ENCODE results near the gene WDFY3.

WDFY3 gene

DNA sequence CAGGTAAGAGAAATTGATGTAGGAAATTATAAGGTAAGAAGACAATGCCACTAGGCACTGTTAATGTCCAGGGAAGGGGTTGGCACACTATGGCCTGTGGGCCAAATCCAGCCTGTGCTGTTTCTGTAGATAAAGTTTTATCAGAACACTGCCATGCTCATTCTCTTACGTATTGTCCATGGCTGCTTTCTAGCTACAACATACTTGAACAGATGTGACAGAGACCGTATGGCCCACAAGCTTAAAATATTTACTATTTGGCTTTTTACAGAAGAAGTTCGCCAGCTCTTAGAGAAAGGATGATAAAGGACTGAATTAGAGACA, 215.6 kb downstream of the WDFY3 start:
- Histone ChIP-seq H3K9ac (ENCODE audit: low read depth, low read length, poor library complexity, severe bottlenecking) (no peak overlapping the region), H2AFZ (ENCODE audit: low read length) (no peak overlapping the region), H3K4me2 (ENCODE audit: low read depth, low read length, poor library complexity, severe bottlenecking) (no peak overlapping the region), H3K79me2 (ENCODE audit: insufficient read depth, low read length) (no peaks in the 10 kb centered on the region), H3K4me1 (ENCODE audit: insufficient read depth, low read length, poor library complexity, severe bottlenecking) (no peaks in the 10 kb centered on the region), H3K4me3 (ENCODE audit: low read length, poor library complexity, severe bottlenecking) (no peak overlapping the region), H3K9me3 (ENCODE audit: insufficient read depth, low read depth, low read length) (no peaks in the 10 kb centered on the region), H3K36me3 (ENCODE audit: insufficient read depth, low read length) (peaks cover 4% of the 10 kb centered on the region; the same call in 1 of the 2 replicates), H3K9me2 (replicated peaks; ENCODE audit: low read depth, low read length) (no peaks in the 10 kb centered on the region), H3K27me3 (ENCODE audit: insufficient read depth, low read length, poor library complexity, severe bottlenecking) (no peaks in the 10 kb centered on the region), H4K20me1 (ENCODE audit: insufficient read depth, low read length, poor library complexity, severe bottlenecking) (no peaks in the 10 kb centered on the region), H3F3A (ENCODE audit: low read depth) (no peaks in the 10 kb centered on the region)
- TF ChIP-seq, protein P1, sequence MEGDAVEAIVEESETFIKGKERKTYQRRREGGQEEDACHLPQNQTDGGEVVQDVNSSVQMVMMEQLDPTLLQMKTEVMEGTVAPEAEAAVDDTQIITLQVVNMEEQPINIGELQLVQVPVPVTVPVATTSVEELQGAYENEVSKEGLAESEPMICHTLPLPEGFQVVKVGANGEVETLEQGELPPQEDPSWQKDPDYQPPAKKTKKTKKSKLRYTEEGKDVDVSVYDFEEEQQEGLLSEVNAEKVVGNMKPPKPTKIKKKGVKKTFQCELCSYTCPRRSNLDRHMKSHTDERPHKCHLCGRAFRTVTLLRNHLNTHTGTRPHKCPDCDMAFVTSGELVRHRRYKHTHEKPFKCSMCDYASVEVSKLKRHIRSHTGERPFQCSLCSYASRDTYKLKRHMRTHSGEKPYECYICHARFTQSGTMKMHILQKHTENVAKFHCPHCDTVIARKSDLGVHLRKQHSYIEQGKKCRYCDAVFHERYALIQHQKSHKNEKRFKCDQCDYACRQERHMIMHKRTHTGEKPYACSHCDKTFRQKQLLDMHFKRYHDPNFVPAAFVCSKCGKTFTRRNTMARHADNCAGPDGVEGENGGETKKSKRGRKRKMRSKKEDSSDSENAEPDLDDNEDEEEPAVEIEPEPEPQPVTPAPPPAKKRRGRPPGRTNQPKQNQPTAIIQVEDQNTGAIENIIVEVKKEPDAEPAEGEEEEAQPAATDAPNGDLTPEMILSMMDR (conservative IDR thresholded peaks at IDR 0.05; ENCODE audit: low read length): no peak
- no peak for TF ChIP-seq EZH2phosphoT487 (IDR thresholded peaks at IDR 0.05; ENCODE audit: borderline replicate concordance)

DNA sequence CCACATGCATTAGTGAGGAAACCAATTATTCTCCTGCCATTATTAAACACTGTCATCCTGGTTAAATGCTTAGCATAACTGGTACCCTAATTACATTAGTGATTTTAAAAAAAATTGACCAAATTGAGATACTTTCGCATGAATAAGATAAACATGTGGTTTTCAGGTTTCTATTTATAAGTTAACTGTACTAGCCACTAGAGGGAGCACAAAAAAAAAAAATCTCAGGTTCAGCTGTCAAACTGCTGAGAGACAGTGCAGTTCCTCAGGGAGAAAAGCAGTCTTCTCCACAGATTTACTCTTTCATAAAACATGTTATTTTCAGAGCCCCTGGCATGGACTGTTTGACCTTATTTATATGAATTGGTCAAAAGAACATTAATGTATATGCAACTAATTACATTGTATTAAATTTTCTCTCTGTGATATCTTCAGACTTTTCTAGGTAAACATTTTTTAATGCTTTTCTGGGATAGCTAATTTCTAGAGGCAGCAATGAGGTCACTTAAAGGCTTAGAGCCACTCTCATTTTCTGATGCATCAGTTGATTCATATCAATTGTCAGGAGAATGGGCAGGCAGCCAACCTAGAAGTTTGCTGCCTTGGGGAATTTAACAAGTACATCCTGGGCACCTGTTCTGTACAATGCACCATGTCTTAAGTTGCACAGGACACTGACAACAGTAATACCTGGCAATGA, 216.1 kb downstream of the WDFY3 start:
- no peaks in the 10 kb centered on the region for H3K4me1 ChIP-seq (ENCODE audit: insufficient read depth, low read length, poor library complexity, severe bottlenecking)
- H3K4me2 ChIP-seq (ENCODE audit: low read depth, low read length, poor library complexity, severe bottlenecking): no peak overlapping the region
- H3K79me2 ChIP-seq (ENCODE audit: insufficient read depth, low read length): no peaks in the 10 kb centered on the region
- H3K9me3 ChIP-seq (ENCODE audit: insufficient read depth, low read depth, low read length): no peaks in the 10 kb centered on the region
- TF ChIP-seq, protein P1 (conservative IDR thresholded peaks at IDR 0.05; ENCODE audit: low read length): peak; percentile 79
- no peak for TF ChIP-seq EZH2phosphoT487 (IDR thresholded peaks at IDR 0.05; ENCODE audit: borderline replicate concordance)
- H3K4me3 ChIP-seq (ENCODE audit: low read length, poor library complexity, severe bottlenecking): no peak overlapping the region
- H3K9ac ChIP-seq (ENCODE audit: low read depth, low read length, poor library complexity, severe bottlenecking): no peak overlapping the region
- no peaks in the 10 kb centered on the region for H3K27me3 ChIP-seq (ENCODE audit: insufficient read depth, low read length, poor library complexity, severe bottlenecking)
- H2AFZ ChIP-seq (ENCODE audit: low read length): no peak overlapping the region
- H3F3A ChIP-seq (ENCODE audit: low read depth): no peaks in the 10 kb centered on the region
- no peaks in the 10 kb centered on the region for H3K9me2 ChIP-seq (replicated peaks; ENCODE audit: low read depth, low read length)
- peaks cover 4% of the 10 kb centered on the region; the same call in 1 of the 2 replicates for H3K36me3 ChIP-seq (ENCODE audit: insufficient read depth, low read length)
- no peaks in the 10 kb centered on the region for H4K20me1 ChIP-seq (ENCODE audit: insufficient read depth, low read length, poor library complexity, severe bottlenecking)

DNA sequence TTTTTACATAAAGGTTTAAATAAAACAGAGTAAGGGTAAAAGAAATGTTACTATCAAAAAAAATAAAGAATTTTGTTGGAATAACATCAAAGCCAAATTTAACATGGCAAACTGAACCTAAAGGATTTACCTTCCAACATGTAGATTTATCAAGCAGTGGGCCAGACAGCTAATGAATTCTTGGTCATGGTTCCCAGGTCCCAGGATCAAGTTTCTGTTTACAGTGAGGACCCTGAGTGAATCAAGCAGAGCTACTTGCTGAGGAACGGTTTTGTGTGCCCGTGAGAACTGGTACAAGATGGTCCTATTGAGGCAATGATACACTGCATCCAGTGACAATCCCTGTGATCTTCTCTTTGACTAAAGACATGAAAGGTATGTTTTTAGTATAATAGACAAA, 226.4 kb downstream of the WDFY3 start:
- no peaks in the 10 kb centered on the region for H3K9me2 ChIP-seq (replicated peaks; ENCODE audit: low read depth, low read length)
- no peak overlapping the region for H2AFZ ChIP-seq (ENCODE audit: low read length)
- no peaks in the 10 kb centered on the region for H3K9me3 ChIP-seq (ENCODE audit: insufficient read depth, low read depth, low read length)
- no peak overlapping the region for H3K4me2 ChIP-seq (ENCODE audit: low read depth, low read length, poor library complexity, severe bottlenecking)
- no peaks in the 10 kb centered on the region for H3K4me1 ChIP-seq (ENCODE audit: insufficient read depth, low read length, poor library complexity, severe bottlenecking)
- no peaks in the 10 kb centered on the region for H3F3A ChIP-seq (ENCODE audit: low read depth)
- no peaks in the 10 kb centered on the region for H3K79me2 ChIP-seq (ENCODE audit: insufficient read depth, low read length)
- H3K4me3 ChIP-seq (ENCODE audit: low read length, poor library complexity, severe bottlenecking): no peak overlapping the region
- H4K20me1 ChIP-seq (ENCODE audit: insufficient read depth, low read length, poor library complexity, severe bottlenecking): no peaks in the 10 kb centered on the region
- H3K27me3 ChIP-seq (ENCODE audit: insufficient read depth, low read length, poor library complexity, severe bottlenecking): no peaks in the 10 kb centered on the region
- TF ChIP-seq EZH2phosphoT487 (IDR thresholded peaks at IDR 0.05; ENCODE audit: borderline replicate concordance): no peak
- H3K36me3 ChIP-seq (ENCODE audit: insufficient read depth, low read length): peaks cover 8% of the 10 kb centered on the region; the same call in 1 of the 2 replicates
- H3K9ac ChIP-seq (ENCODE audit: low read depth, low read length, poor library complexity, severe bottlenecking): no peak overlapping the region

DNA sequence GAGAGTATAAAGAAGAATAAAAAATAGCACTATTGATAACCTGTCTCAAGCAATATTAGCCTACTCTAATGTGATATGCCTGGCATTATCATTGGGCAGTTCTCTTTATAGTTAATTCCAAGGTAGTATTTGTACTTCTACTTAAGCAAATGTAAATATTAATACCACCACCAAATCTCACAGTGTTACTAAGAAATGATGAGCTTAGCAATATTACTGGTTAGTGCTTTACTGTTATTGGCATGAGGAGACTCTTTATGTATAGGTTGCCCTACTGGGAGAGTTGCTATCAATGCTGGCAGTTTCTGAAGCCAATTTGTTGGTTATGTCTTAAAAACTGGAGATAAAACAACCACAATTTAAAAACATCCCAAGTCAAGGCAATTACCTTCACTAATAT, 227.9 kb downstream of the WDFY3 start:
- H3K9me2 ChIP-seq (replicated peaks; ENCODE audit: low read depth, low read length): no peaks in the 10 kb centered on the region
- H3K36me3 ChIP-seq (ENCODE audit: insufficient read depth, low read length): peaks cover 8% of the 10 kb centered on the region; the same call in 1 of the 2 replicates
- no peak overlapping the region for H3K4me3 ChIP-seq (ENCODE audit: low read length, poor library complexity, severe bottlenecking)
- H3K79me2 ChIP-seq (ENCODE audit: insufficient read depth, low read length): no peaks in the 10 kb centered on the region
- TF ChIP-seq, protein P1 (conservative IDR thresholded peaks at IDR 0.05; ENCODE audit: low read length): no peak
- H3K9ac ChIP-seq (ENCODE audit: low read depth, low read length, poor library complexity, severe bottlenecking): no peak overlapping the region
- no peaks in the 10 kb centered on the region for H4K20me1 ChIP-seq (ENCODE audit: insufficient read depth, low read length, poor library complexity, severe bottlenecking)
- peaks cover 13% of the 10 kb centered on the region for H3K4me1 ChIP-seq (ENCODE audit: insufficient read depth, low read length, poor library complexity, severe bottlenecking)
- no peaks in the 10 kb centered on the region for H3K9me3 ChIP-seq (ENCODE audit: insufficient read depth, low read depth, low read length)
- no peak overlapping the region for H3K4me2 ChIP-seq (ENCODE audit: low read depth, low read length, poor library complexity, severe bottlenecking)
- H3F3A ChIP-seq (ENCODE audit: low read depth): no peaks in the 10 kb centered on the region
- no peak overlapping the region for H2AFZ ChIP-seq (ENCODE audit: low read length)
- no peaks in the 10 kb centered on the region for H3K27me3 ChIP-seq (ENCODE audit: insufficient read depth, low read length, poor library complexity, severe bottlenecking)
